ENCODE results near the gene CORO2B.

Gene CORO2B

GRCh38 chr15:68729789-68730411, 151.1 kb downstream of the CORO2B start:
- H3K9ac ChIP-seq (ENCODE audit: insufficient read length), result no peak overlapping the region
- no peak for DNase-seq (ENCODE audit: low read depth, low spot score)
- no peaks in the 10 kb centered on the region for H3K9me3 ChIP-seq (ENCODE audit: low read depth, low read length)
- H3K27ac ChIP-seq, result no peak overlapping the region
- TF ChIP-seq POLR2AphosphoS5 (IDR thresholded peaks at IDR 0.05; ENCODE audit: borderline replicate concordance, low read depth, low read length), result no peak
- TF ChIP-seq EZH2 (IDR thresholded peaks at IDR 0.05), result no peak
- TF ChIP-seq FOXP2 (optimal IDR thresholded peaks at IDR 0.05; ENCODE audit: control extremely low read depth, extremely low read length, insufficient read depth), result no peak
- no peaks in the 10 kb centered on the region for H3K36me3 ChIP-seq (ENCODE audit: insufficient read depth, low read length)
- H3K4me3 ChIP-seq, result no peak overlapping the region

- Histone ChIP-seq H3K36me3 (ENCODE audit: insufficient read depth, low read length) (no peaks in the 10 kb centered on the region), H3K27ac (no peak overlapping the region), H3K4me3 (no peak overlapping the region), H3K9me3 (ENCODE audit: low read depth, low read length) (no peaks in the 10 kb centered on the region), H3K9ac (ENCODE audit: insufficient read length) (no peak overlapping the region)
- TF ChIP-seq FOXP2 (optimal IDR thresholded peaks at IDR 0.05; ENCODE audit: control extremely low read depth, extremely low read length, insufficient read depth), result no peak
- no peak for TF ChIP-seq EZH2 (IDR thresholded peaks at IDR 0.05)
- TF ChIP-seq POLR2AphosphoS5 (IDR thresholded peaks at IDR 0.05; ENCODE audit: borderline replicate concordance, low read depth, low read length), result no peak
- peak; percentile 24 for DNase-seq (ENCODE audit: low read depth, low spot score)
Measured at GRCh38 chr15:68730471-68730919, 151.7 kb downstream of the CORO2B start.

- H3K9me3 ChIP-seq (ENCODE audit: low read depth, low read length), result no peaks in the 10 kb centered on the region
- no peaks in the 10 kb centered on the region for H3K36me3 ChIP-seq (ENCODE audit: insufficient read depth, low read length)
- no peak overlapping the region for H3K27ac ChIP-seq
- no peak for DNase-seq (ENCODE audit: low read depth, low spot score)
- no peak overlapping the region for H3K9ac ChIP-seq (ENCODE audit: insufficient read length)
- TF ChIP-seq POLR2AphosphoS5 (IDR thresholded peaks at IDR 0.05; ENCODE audit: borderline replicate concordance, low read depth, low read length) (no peak), EZH2 (IDR thresholded peaks at IDR 0.05) (no peak), FOXP2 (optimal IDR thresholded peaks at IDR 0.05; ENCODE audit: control extremely low read depth, extremely low read length, insufficient read depth) (no peak)
- no peak overlapping the region for H3K4me3 ChIP-seq
Measured at GRCh38 chr15:68730976-68731897, 152.4 kb downstream of the CORO2B start.

- no peaks in the 10 kb centered on the region for H3K36me3 ChIP-seq (ENCODE audit: insufficient read depth, low read length)
- TF ChIP-seq POLR2AphosphoS5 (IDR thresholded peaks at IDR 0.05; ENCODE audit: borderline replicate concordance, low read depth, low read length) (no peak), FOXP2 (optimal IDR thresholded peaks at IDR 0.05; ENCODE audit: control extremely low read depth, extremely low read length, insufficient read depth) (no peak), EZH2 (IDR thresholded peaks at IDR 0.05) (no peak)
- no peak for DNase-seq (ENCODE audit: low read depth, low spot score)
Measured at GRCh38 chr15:68732451-68732850, 153.7 kb downstream of the CORO2B start.

GRCh38 chr15:68733666-68734065, 154.9 kb downstream of the CORO2B start:
- no peak for DNase-seq (ENCODE audit: low read depth, low spot score)
- TF ChIP-seq EZH2 (IDR thresholded peaks at IDR 0.05), result no peak
- no peak for TF ChIP-seq POLR2AphosphoS5 (IDR thresholded peaks at IDR 0.05; ENCODE audit: borderline replicate concordance, low read depth, low read length)
- TF ChIP-seq FOXP2 (optimal IDR thresholded peaks at IDR 0.05; ENCODE audit: control extremely low read depth, extremely low read length, insufficient read depth), result no peak

More at GRCh38 chr15:68732451-68732850, 153.7 kb downstream of the CORO2B start:
- no peaks in the 10 kb centered on the region for H3K9me3 ChIP-seq (ENCODE audit: low read depth, low read length)
- H3K4me3 ChIP-seq, result no peak overlapping the region
- H3K9ac ChIP-seq (ENCODE audit: insufficient read length), result no peak overlapping the region
- no peak overlapping the region for H3K27ac ChIP-seq

GRCh38 chr15:68734352-68734751, 155.6 kb downstream of the CORO2B start:
- TF ChIP-seq EZH2 (IDR thresholded peaks at IDR 0.05) (no peak), FOXP2 (optimal IDR thresholded peaks at IDR 0.05; ENCODE audit: control extremely low read depth, extremely low read length, insufficient read depth) (no peak), POLR2AphosphoS5 (IDR thresholded peaks at IDR 0.05; ENCODE audit: borderline replicate concordance, low read depth, low read length) (no peak)
- Histone ChIP-seq H3K9ac (ENCODE audit: insufficient read length) (no peak overlapping the region), H3K9me3 (ENCODE audit: low read depth, low read length) (no peaks in the 10 kb centered on the region), H3K4me3 (no peak overlapping the region), H3K27ac (no peak overlapping the region), H3K36me3 (ENCODE audit: insufficient read depth, low read length) (no peaks in the 10 kb centered on the region)
- DNase-seq (ENCODE audit: low read depth, low spot score), result no peak

More at GRCh38 chr15:68733666-68734065, 154.9 kb downstream of the CORO2B start:
- Histone ChIP-seq H3K4me3 (no peak overlapping the region), H3K9ac (ENCODE audit: insufficient read length) (no peak overlapping the region), H3K27ac (no peak overlapping the region), H3K36me3 (ENCODE audit: insufficient read depth, low read length) (no peaks in the 10 kb centered on the region), H3K9me3 (ENCODE audit: low read depth, low read length) (no peaks in the 10 kb centered on the region)

- Histone ChIP-seq H3K9ac (ENCODE audit: insufficient read length) (no peak overlapping the region), H3K9me3 (ENCODE audit: low read depth, low read length) (no peaks in the 10 kb centered on the region), H3K4me3 (no peak overlapping the region), H3K36me3 (ENCODE audit: insufficient read depth, low read length) (no peaks in the 10 kb centered on the region), H3K27ac (no peak overlapping the region)
- DNase-seq (ENCODE audit: low read depth, low spot score), result no peak
- no peak for TF ChIP-seq POLR2AphosphoS5 (IDR thresholded peaks at IDR 0.05; ENCODE audit: borderline replicate concordance, low read depth, low read length)
- no peak for TF ChIP-seq FOXP2 (optimal IDR thresholded peaks at IDR 0.05; ENCODE audit: control extremely low read depth, extremely low read length, insufficient read depth)
- TF ChIP-seq EZH2 (IDR thresholded peaks at IDR 0.05), result no peak
Measured at GRCh38 chr15:68734881-68735280, 156.1 kb downstream of the CORO2B start.

- no peak overlapping the region for H3K27ac ChIP-seq
- no peak for DNase-seq (ENCODE audit: low read depth, low spot score)
- TF ChIP-seq FOXP2 (optimal IDR thresholded peaks at IDR 0.05; ENCODE audit: control extremely low read depth, extremely low read length, insufficient read depth) (no peak), EZH2 (IDR thresholded peaks at IDR 0.05) (no peak), POLR2AphosphoS5 (IDR thresholded peaks at IDR 0.05; ENCODE audit: borderline replicate concordance, low read depth, low read length) (no peak)
- no peaks in the 10 kb centered on the region for H3K36me3 ChIP-seq (ENCODE audit: insufficient read depth, low read length)
- H3K9me3 ChIP-seq (ENCODE audit: low read depth, low read length), result no peaks in the 10 kb centered on the region
- H3K4me3 ChIP-seq, result no peak overlapping the region
- H3K9ac ChIP-seq (ENCODE audit: insufficient read length), result no peak overlapping the region
Measured at GRCh38 chr15:68735610-68736009, 156.8 kb downstream of the CORO2B start.

Measured in SK-N-MC (cell line).